ENCODE data around the gene NTN5. TPM values are rescaled to one million over a fixed set of nuclear protein-coding genes. Genes with fewer than 3 reads are reported as not detected.
"Not testable (repeated sequence)": the region's sequence is repeated elsewhere in the genome, so short reads cannot be mapped to it uniquely, and the experiment has no call there.

Gene NTN5
- total and polyA plus RNA-seq, 2 experiments from 2014 or later, result 0.33 TPM; not detected in 1

DNA sequence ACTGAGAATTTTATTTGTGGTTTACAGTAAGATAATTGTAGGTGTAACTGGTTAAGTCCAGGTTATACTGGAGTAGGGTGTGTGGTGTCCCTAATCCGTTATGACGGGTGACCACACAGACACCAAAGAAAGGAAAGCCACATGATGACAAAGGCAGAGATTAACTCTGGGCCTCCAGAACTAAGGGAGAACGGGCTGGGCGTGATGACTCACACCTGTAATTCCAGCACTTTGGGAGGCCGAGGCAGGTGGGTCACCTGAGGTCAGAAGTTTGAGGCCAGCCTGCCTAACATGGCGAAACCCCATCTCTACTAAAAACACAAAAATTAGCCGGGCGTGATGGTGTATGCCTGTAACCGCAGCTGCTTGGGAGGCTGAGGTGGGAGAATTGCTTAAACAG, 12.8 kb upstream of the NTN5 start:
- WGBS (ENCODE audit: low lambda C conversion rate, missing lambda C conversion rate), result 80% methylated on average over 9 of the region's 9 CpGs
- TF ChIP-seq, protein P1, sequence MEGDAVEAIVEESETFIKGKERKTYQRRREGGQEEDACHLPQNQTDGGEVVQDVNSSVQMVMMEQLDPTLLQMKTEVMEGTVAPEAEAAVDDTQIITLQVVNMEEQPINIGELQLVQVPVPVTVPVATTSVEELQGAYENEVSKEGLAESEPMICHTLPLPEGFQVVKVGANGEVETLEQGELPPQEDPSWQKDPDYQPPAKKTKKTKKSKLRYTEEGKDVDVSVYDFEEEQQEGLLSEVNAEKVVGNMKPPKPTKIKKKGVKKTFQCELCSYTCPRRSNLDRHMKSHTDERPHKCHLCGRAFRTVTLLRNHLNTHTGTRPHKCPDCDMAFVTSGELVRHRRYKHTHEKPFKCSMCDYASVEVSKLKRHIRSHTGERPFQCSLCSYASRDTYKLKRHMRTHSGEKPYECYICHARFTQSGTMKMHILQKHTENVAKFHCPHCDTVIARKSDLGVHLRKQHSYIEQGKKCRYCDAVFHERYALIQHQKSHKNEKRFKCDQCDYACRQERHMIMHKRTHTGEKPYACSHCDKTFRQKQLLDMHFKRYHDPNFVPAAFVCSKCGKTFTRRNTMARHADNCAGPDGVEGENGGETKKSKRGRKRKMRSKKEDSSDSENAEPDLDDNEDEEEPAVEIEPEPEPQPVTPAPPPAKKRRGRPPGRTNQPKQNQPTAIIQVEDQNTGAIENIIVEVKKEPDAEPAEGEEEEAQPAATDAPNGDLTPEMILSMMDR (IDR thresholded peaks at IDR 0.05; ENCODE audit: poor library complexity), result no peak
- TF ChIP-seq EZH2phosphoT487 (IDR thresholded peaks at IDR 0.05; ENCODE audit: low read depth, severe bottlenecking, unreplicated experiment) (no peak), EZH2 (IDR thresholded peaks at IDR 0.05; ENCODE audit: borderline replicate concordance) (no peak)
- H4K20me1 ChIP-seq (ENCODE audit: insufficient read depth, poor library complexity, severe bottlenecking), result no peaks in the 10 kb centered on the region
- H3K4me2 ChIP-seq, result no peak overlapping the region
- H3K27ac ChIP-seq, result peak overlapping the region; percentile 12
- DNase-seq (ENCODE audit: low spot score), result peak; percentile 35
- no peaks in the 10 kb centered on the region for H3K9me2 ChIP-seq (replicated peaks; ENCODE audit: insufficient read depth)
- H3K36me3 ChIP-seq (replicated peaks; ENCODE audit: insufficient read depth, low read depth), result no peaks in the 10 kb centered on the region
- H3K27me3 ChIP-seq, result no peaks in the 10 kb centered on the region
- H3K4me3 ChIP-seq, result no peak overlapping the region
- H3K4me1 ChIP-seq (ENCODE audit: insufficient read depth), result peaks cover 21% of the 10 kb centered on the region
- no peaks in the 10 kb centered on the region for H3K79me2 ChIP-seq
- H2AFZ ChIP-seq, result no peak overlapping the region
- no peaks in the 10 kb centered on the region for H3K9me3 ChIP-seq (ENCODE audit: low read depth)

DNA sequence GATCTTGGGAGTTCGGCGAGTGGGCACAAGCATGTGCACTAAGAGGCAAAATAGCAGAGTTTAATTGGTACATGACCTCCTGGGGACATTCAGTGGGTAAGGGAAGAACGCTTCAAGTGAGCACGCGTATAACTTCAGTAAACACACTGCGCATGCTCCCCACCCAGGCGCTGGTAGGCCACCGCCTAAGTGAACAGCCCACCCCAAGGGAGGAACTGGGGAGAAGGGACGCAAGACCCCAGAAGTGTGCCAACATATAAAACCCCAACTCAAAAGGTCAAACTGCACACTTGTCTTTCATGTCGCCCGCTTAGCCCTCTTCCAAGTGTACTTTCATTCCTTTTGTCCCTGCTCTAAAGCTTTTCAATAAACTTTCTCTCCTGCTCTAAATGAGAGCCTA, 10.5 kb upstream of the NTN5 start:
- no peaks in the 10 kb centered on the region for H3K9me3 ChIP-seq (ENCODE audit: low read depth)
- no peaks in the 10 kb centered on the region for H3K79me2 ChIP-seq
- TF ChIP-seq, protein P1 (IDR thresholded peaks at IDR 0.05; ENCODE audit: poor library complexity), result no peak
- TF ChIP-seq EZH2phosphoT487 (IDR thresholded peaks at IDR 0.05; ENCODE audit: low read depth, severe bottlenecking, unreplicated experiment) (no peak), EZH2 (IDR thresholded peaks at IDR 0.05; ENCODE audit: borderline replicate concordance) (no peak)
- H3K4me2 ChIP-seq, result no peak overlapping the region
- no peaks in the 10 kb centered on the region for H4K20me1 ChIP-seq (ENCODE audit: insufficient read depth, poor library complexity, severe bottlenecking)
- no peak overlapping the region for H3K27ac ChIP-seq
- DNase-seq (ENCODE audit: low spot score), result no peak
- H3K27me3 ChIP-seq, result no peaks in the 10 kb centered on the region
- H3K4me3 ChIP-seq, result no peak overlapping the region
- peaks cover 20% of the 10 kb centered on the region for H3K4me1 ChIP-seq (ENCODE audit: insufficient read depth)
- no peaks in the 10 kb centered on the region for H3K36me3 ChIP-seq (replicated peaks; ENCODE audit: insufficient read depth, low read depth)
- H2AFZ ChIP-seq, result no peak overlapping the region
- 94% methylated on average over 11 of the region's 11 CpGs for WGBS (ENCODE audit: low lambda C conversion rate, missing lambda C conversion rate)
- H3K9me2 ChIP-seq (replicated peaks; ENCODE audit: insufficient read depth), result no peaks in the 10 kb centered on the region

DNA sequence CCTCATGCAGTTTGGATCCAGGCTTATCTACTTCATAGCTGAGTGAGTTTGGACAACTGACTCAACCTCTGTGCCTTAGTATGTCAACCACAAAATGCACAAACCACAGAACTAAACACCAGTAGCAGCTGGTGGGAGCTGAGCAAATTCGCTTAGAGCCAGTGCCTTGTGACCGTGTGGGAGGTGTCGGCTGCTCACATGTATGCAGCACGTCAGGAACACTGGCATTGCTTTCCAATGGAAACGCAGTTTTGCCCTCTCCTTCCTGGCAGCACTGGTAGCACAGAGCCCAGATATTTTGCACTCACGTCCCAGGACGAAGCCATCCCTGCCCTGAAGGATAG, 8.3 kb upstream of the NTN5 start:
- H3K27me3 ChIP-seq, result no peaks in the 10 kb centered on the region
- no peaks in the 10 kb centered on the region for H3K36me3 ChIP-seq (replicated peaks; ENCODE audit: insufficient read depth, low read depth)
- no peaks in the 10 kb centered on the region for H3K9me3 ChIP-seq (ENCODE audit: low read depth)
- H3K4me3 ChIP-seq, result no peak overlapping the region
- 82% methylated on average over 7 of the region's 7 CpGs for WGBS (ENCODE audit: low lambda C conversion rate, missing lambda C conversion rate)
- H3K27ac ChIP-seq, result no peak overlapping the region
- H3K4me2 ChIP-seq, result no peak overlapping the region
- no peak for TF ChIP-seq EZH2 (IDR thresholded peaks at IDR 0.05; ENCODE audit: borderline replicate concordance)
- TF ChIP-seq EZH2phosphoT487 (IDR thresholded peaks at IDR 0.05; ENCODE audit: low read depth, severe bottlenecking, unreplicated experiment), result no peak
- H3K79me2 ChIP-seq, result no peaks in the 10 kb centered on the region
- H2AFZ ChIP-seq, result no peak overlapping the region
- no peaks in the 10 kb centered on the region for H3K9me2 ChIP-seq (replicated peaks; ENCODE audit: insufficient read depth)
- DNase-seq (ENCODE audit: low spot score), result no peak
- H3K4me1 ChIP-seq (ENCODE audit: insufficient read depth), result peaks cover 16% of the 10 kb centered on the region
- no peaks in the 10 kb centered on the region for H4K20me1 ChIP-seq (ENCODE audit: insufficient read depth, poor library complexity, severe bottlenecking)

DNA sequence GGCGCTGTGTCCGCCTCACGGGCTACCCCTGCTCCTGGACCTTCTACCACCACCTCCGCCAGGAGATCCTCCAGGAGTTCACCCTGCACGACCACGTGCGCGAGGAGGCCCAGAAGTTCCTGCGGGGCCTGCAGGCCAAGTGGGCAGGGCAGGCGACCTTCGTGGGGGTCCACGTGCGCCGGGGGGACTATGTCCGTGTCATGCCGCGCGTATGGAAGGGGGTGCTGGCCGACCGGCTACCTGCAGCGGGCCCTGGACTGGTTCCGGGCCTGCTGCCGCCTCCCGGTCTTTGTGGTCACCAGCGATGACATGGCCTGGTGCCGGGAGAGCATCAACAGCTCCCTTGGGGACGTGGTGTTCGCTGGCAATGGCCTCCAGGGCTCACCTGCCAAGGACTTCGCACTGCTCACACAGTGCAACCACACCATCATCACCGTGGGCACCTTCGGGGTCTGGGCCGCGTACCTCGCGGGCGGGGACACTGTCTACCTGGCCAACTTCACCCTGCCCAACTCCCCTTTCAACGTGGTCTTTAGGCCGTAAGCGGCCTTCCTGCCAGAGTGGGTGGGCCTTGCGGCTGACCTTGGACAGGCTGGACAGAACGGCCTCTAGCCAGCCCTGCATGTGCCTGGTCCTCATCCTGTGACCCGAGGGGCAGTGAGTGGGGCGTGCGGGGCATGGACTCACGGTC, 7.8 kb upstream of the NTN5 start:
- Histone ChIP-seq H3K79me2 (no peaks in the 10 kb centered on the region), H3K27me3 (no peaks in the 10 kb centered on the region), H2AFZ (no peak overlapping the region), H3K36me3 (replicated peaks; ENCODE audit: insufficient read depth, low read depth) (no peaks in the 10 kb centered on the region), H3K9me2 (replicated peaks; ENCODE audit: insufficient read depth) (no peaks in the 10 kb centered on the region), H4K20me1 (ENCODE audit: insufficient read depth, poor library complexity, severe bottlenecking) (no peaks in the 10 kb centered on the region), H3K4me3 (no peak overlapping the region), H3K27ac (no peak overlapping the region), H3K9me3 (ENCODE audit: low read depth) (no peaks in the 10 kb centered on the region), H3K4me1 (ENCODE audit: insufficient read depth) (peaks cover 21% of the 10 kb centered on the region), H3K4me2 (no peak overlapping the region)
- TF ChIP-seq EZH2 (IDR thresholded peaks at IDR 0.05; ENCODE audit: borderline replicate concordance) (no peak), EZH2phosphoT487 (IDR thresholded peaks at IDR 0.05; ENCODE audit: low read depth, severe bottlenecking, unreplicated experiment) (no peak)
- TF ChIP-seq, protein P1 (IDR thresholded peaks at IDR 0.05; ENCODE audit: poor library complexity), result no peak
- no peak for DNase-seq (ENCODE audit: low spot score)
- WGBS (ENCODE audit: low lambda C conversion rate, missing lambda C conversion rate), result 93% methylated on average over 42 of the region's 45 CpGs

DNA sequence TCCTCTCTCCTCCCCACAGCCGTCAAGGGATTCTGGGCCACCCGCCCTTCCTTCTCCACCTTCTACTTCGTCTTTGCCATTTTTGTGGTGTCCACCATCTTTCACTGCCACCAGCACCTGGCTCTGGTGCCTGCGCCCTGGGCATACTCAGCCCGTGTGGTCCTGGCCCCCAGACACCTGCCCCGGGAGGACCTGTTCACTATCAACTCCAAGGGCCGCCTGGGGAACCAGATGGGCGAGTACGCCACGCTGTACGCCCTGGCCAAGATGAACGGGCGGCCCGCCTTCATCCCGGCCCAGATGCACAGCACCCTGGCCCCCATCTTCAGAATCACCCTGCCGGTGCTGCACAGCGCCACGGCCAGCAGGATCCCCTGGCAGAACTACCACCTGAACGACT, 7.2 kb upstream of the NTN5 start:
- H3K9me3 ChIP-seq (ENCODE audit: low read depth); H4K20me1 ChIP-seq (ENCODE audit: insufficient read depth, poor library complexity, severe bottlenecking); H3K9me2 ChIP-seq (replicated peaks; ENCODE audit: insufficient read depth); H3K4me2 ChIP-seq; H3K79me2 ChIP-seq; H2AFZ ChIP-seq; H3K27ac ChIP-seq; H3K27me3 ChIP-seq; H3K36me3 ChIP-seq (replicated peaks; ENCODE audit: insufficient read depth, low read depth); H3K4me3 ChIP-seq; DNase-seq (ENCODE audit: low spot score): not testable (repeated sequence)
- H3K4me1 ChIP-seq (ENCODE audit: insufficient read depth), result peaks cover 18% of the 10 kb centered on the region
- WGBS (ENCODE audit: low lambda C conversion rate, missing lambda C conversion rate), result 95% methylated on average over 19 of the region's 19 CpGs
